Thyroid gland (tissue), 4 donors: Measurements from ENCODE around the gene RPL34.

Source experiments
- CTCF ChIP-seq, 6 experiments: fragments of 200-600 bp in 3 of 6; fragments of 450-650 bp in 3 of 6; sonication (generic) in 3 of 6; IDR thresholded peaks; one replicate each; pipeline ENCODE4 v1.5.1; 2016 to 2019; ENCODE audit warnings: antibody characterized with exemption in 6 of 6, mild to moderate bottlenecking in 2 of 6, inconsistent platforms in 1 of 6, moderate library complexity in 1 of 6
- POLR2A ChIP-seq, 2 donors: fragments of 450-650 bp; IDR thresholded peaks; one replicate each; pipeline ENCODE4 v1.6.1; 2017; ENCODE audit warnings: antibody characterized with exemption in 2 of 2, mild to moderate bottlenecking in 2 of 2, moderate library complexity in 1 of 2

DNA sequence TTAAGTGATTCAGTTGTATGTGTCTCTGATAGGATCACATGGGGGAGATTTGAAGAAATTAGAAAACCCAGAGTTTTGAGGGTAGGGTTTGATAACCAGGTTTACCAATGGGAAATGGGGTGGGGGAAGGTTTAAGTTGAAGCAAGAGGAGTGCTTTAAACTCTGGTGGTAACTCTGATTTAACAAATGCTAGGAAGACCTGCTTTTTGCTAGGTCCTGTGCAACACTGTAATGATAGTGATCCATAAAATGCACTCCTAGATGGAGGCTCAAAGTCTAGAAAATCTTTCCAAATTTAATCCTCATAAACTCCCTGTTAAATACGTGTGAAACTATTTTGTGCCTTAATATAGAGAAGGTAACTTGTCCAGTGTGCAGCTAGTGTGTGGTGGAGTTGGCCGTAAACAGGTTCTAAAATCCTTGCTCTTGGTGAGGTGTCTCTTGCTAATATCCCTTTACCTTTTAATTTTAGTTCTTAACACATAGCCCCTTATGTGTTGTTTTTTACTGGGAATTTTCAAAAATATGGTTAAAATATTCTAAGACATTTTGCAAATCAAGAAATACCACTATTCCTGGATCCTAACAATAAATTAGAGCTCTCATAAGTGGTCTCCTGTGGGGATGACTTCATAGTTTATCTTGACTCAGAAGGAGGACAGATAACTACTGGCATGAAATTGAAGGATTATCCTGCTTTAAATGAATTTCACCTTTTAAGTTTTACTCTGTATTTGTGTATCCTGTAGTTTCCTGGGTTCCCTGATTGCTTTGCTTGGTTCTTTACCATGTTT lies 4.1 kb downstream of the RPL34 start:
- TF ChIP-seq CTCF (IDR thresholded peaks at IDR 0.05) (no peak), POLR2A (IDR thresholded peaks at IDR 0.05) (no peak)
